HepG2 (cell line): ENCODE data around the gene DTYMK. TPM values are rescaled to one million over a fixed set of nuclear protein-coding genes. Genes with fewer than 3 reads are reported as not detected.

Experiments used
- ATF3 ChIP-seq: sonication (generic); formaldehyde crosslinking; IDR thresholded peaks from 2 replicates; pipeline ENCODE4 v1.4.0; 2020; ENCODE audit warnings: missing genetic modification reagents
- CENPT ChIP-seq: sonication (generic); formaldehyde crosslinking; IDR thresholded peaks from 2 replicates; pipeline ENCODE4 v1.8.0; 2022; ENCODE audit warnings: low read depth, mild to moderate bottlenecking, moderate library complexity, missing genetic modification reagents
- ESRRA ChIP-seq: sonication (generic); formaldehyde crosslinking; IDR thresholded peaks from 2 replicates; pipeline ENCODE4 v1.5.1; 2020; ENCODE audit warnings: mild to moderate bottlenecking, low read depth, missing genetic modification reagents
- JUND ChIP-seq: sonication (generic); formaldehyde crosslinking; IDR thresholded peaks from 2 replicates; pipeline ENCODE4 v1.8.0; 2022; ENCODE audit warnings: mild to moderate bottlenecking, missing genetic modification reagents
- KDM5B ChIP-seq: sonication (generic); formaldehyde crosslinking; IDR thresholded peaks from 2 replicates; pipeline ENCODE4 v1.4.0; 2020; ENCODE audit warnings: missing genetic modification reagents, mild to moderate bottlenecking, borderline replicate concordance
- LCORL ChIP-seq, 2 experiments: fragments of 450-650 bp in 1 of 2; sonication (generic) in 1 of 2; formaldehyde crosslinking in 1 of 2; IDR thresholded peaks; 2 replicates each; pipeline versions ENCODE4 v1.5.0 to v1.6.1; 2017 to 2020; ENCODE audit warnings: antibody characterized with exemption in 1 of 2, missing genetic modification reagents in 1 of 2
- NBN ChIP-seq: fragments of 450-650 bp; conservative IDR thresholded peaks from 2 replicates; pipeline ENCODE4 v1.6.1; 2017
- PAWR ChIP-seq: sonication (generic); formaldehyde crosslinking; IDR thresholded peaks from 2 replicates; pipeline ENCODE4 v1.4.0; 2020; ENCODE audit warnings: missing genetic modification reagents, mild to moderate bottlenecking, borderline replicate concordance
- ZFAT ChIP-seq: sonication (generic); formaldehyde crosslinking; conservative IDR thresholded peaks from 2 replicates; pipeline ENCODE4 v1.8.1; 2023; ENCODE audit warnings: missing genetic modification reagents, inconsistent platforms
- ZNF562 ChIP-seq: sonication (generic); formaldehyde crosslinking; IDR thresholded peaks from 2 replicates; pipeline ENCODE4 v1.8.0; 2022; ENCODE audit warnings: missing genetic modification reagents, borderline replicate concordance
- ZNF607 ChIP-seq: sonication (generic); formaldehyde crosslinking; IDR thresholded peaks from 2 replicates; pipeline ENCODE4 v1.5.1; 2020; ENCODE audit warnings: missing genetic modification reagents, mild to moderate bottlenecking, borderline replicate concordance
- ZNF720 ChIP-seq: sonication (generic); formaldehyde crosslinking; IDR thresholded peaks from 2 replicates; pipeline ENCODE4 v1.4.0; 2020; ENCODE audit warnings: missing genetic modification reagents
- ZNF839 ChIP-seq: sonication (generic); formaldehyde crosslinking; IDR thresholded peaks from 2 replicates; pipeline ENCODE4 v1.4.0; 2020; ENCODE audit warnings: missing genetic modification reagents, mild to moderate bottlenecking, borderline replicate concordance
- polyA plus RNA-seq, 8 experiments: library from polyadenylated mRNA; depleted of rRNA in 3 of 8; stranded (reverse) in 7 of 8; unstranded in 1 of 8; fragments of >200 nt; fragmentation: Illumina TruSeq in 4 of 8; extraction: Trizol in 4 of 8; gene quantifications; 2 replicates each; pipeline versions ENCODE4 v1.2.1 to v1.2.3, GENCODE V29; 2011 to 2016; ENCODE audit warnings: low read depth in 4 of 8, missing spikeins in 1 of 8, mixed read lengths in 1 of 8; ENCODE audit not compliant: insufficient read depth in 1 of 8
- total RNA-seq, 5 experiments: library from RNA; depleted of rRNA; stranded (reverse); fragments of >200 nt; fragmentation: Illumina TruSeq; extraction: Trizol; gene quantifications; 2 replicates each; pipeline ENCODE4 v1.2.3, GENCODE V29; 2016; ENCODE audit warnings: low read depth in 1 of 5
- TF ChIP-seq, protein P1 (sequence below), 2 experiments: fragments of 450-650 bp in 1 of 2; sonication (generic) in 1 of 2; formaldehyde crosslinking; IDR thresholded peaks; 2 replicates each; pipeline versions ENCODE4 v1.5.0 to v1.8.0; 2020 to 2022; ENCODE audit warnings: mild to moderate bottlenecking in 1 of 2, missing genetic modification reagents in 1 of 2
- TF ChIP-seq, protein P2 (sequence below): sonication (generic); formaldehyde crosslinking; conservative IDR thresholded peaks from 2 replicates; pipeline ENCODE4 v1.8.0; 2022; ENCODE audit warnings: low read depth, missing genetic modification reagents
- TF ChIP-seq, protein P3 (sequence below): sonication (generic); formaldehyde crosslinking; IDR thresholded peaks from 2 replicates; pipeline ENCODE4 v1.5.1; 2020; ENCODE audit warnings: mild to moderate bottlenecking, missing genetic modification reagents, borderline replicate concordance
- TF ChIP-seq, protein P4 (sequence below): sonication (generic); formaldehyde crosslinking; IDR thresholded peaks from 2 replicates; pipeline ENCODE4 v1.5.0; 2020; ENCODE audit warnings: mild to moderate bottlenecking, missing genetic modification reagents, moderate library complexity
- TF ChIP-seq, protein P5 (sequence below): sonication (generic); formaldehyde crosslinking; IDR thresholded peaks from 2 replicates; pipeline ENCODE4 v1.4.0; 2020; ENCODE audit warnings: mild to moderate bottlenecking, low read depth, missing genetic modification reagents
- TF ChIP-seq, protein P6 (sequence below): sonication (generic); formaldehyde crosslinking; IDR thresholded peaks from 2 replicates; pipeline ENCODE4 v1.9.0; 2021; ENCODE audit warnings: missing genetic modification reagents, mild to moderate bottlenecking, borderline replicate concordance

The DTYMK gene
- total and polyA plus RNA-seq, 2 of the 13 experiments (the other 11 are each of a cell fraction or from before 2014, with no cell fraction given): 57.5 to 134 TPM

- TF ChIP-seq ESRRA (CRISPR knock-in tag): no peak; the same call in 1 of the 2 replicates
- TF ChIP-seq, protein P1, sequence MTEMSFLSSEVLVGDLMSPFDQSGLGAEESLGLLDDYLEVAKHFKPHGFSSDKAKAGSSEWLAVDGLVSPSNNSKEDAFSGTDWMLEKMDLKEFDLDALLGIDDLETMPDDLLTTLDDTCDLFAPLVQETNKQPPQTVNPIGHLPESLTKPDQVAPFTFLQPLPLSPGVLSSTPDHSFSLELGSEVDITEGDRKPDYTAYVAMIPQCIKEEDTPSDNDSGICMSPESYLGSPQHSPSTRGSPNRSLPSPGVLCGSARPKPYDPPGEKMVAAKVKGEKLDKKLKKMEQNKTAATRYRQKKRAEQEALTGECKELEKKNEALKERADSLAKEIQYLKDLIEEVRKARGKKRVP (CRISPR knock-in tag; IDR thresholded peaks at IDR 0.05): peak in 1 of 2 experiments; percentile 70; a peak in 2 of 4 replicates
- TF ChIP-seq ZNF562 (CRISPR knock-in tag): no peak
- TF ChIP-seq NBN: no peak
- TF ChIP-seq, protein P2, sequence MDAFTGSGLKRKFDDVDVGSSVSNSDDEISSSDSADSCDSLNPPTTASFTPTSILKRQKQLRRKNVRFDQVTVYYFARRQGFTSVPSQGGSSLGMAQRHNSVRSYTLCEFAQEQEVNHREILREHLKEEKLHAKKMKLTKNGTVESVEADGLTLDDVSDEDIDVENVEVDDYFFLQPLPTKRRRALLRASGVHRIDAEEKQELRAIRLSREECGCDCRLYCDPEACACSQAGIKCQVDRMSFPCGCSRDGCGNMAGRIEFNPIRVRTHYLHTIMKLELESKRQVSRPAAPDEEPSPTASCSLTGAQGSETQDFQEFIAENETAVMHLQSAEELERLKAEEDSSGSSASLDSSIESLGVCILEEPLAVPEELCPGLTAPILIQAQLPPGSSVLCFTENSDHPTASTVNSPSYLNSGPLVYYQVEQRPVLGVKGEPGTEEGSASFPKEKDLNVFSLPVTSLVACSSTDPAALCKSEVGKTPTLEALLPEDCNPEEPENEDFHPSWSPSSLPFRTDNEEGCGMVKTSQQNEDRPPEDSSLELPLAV (CRISPR knock-in tag): 0 out of 2 replicates have a peak, but pooled peaks have one; percentile 73
- TF ChIP-seq ZNF839 (CRISPR knock-in tag): peak; percentile 86; the same call in 1 of the 2 replicates
- TF ChIP-seq PAWR (CRISPR knock-in tag): no peak
- peak; percentile 91; the same call in 1 of the 2 replicates for TF ChIP-seq KDM5B (CRISPR knock-in tag)
- TF ChIP-seq LCORL (IDR thresholded peaks at IDR 0.05): no peak
- TF ChIP-seq LCORL (CRISPR knock-in tag; IDR thresholded peaks at IDR 0.05): no peak; the same call in 1 of the 2 replicates
- peak; percentile 93 for TF ChIP-seq ZNF607
- TF ChIP-seq, protein P3, sequence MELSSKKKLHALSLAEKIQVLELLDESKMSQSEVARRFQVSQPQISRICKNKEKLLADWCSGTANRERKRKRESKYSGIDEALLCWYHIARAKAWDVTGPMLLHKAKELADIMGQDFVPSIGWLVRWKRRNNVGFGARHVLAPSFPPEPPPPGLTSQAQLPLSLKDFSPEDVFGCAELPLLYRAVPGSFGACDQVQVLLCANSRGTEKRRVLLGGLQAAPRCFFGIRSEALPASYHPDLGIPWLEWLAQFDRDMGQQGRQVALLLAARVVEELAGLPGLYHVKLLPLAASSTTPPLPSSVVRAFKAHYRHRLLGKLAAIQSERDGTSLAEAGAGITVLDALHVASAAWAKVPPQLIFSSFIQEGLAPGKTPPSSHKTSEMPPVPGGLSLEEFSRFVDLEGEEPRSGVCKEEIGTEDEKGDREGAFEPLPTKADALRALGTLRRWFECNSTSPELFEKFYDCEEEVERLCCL: no peak
- TF ChIP-seq ZFAT: no peak
- 0 out of 2 replicates have a peak, but pooled peaks have one; percentile 47 for TF ChIP-seq ZNF720 (CRISPR knock-in tag)
- TF ChIP-seq, protein P4, sequence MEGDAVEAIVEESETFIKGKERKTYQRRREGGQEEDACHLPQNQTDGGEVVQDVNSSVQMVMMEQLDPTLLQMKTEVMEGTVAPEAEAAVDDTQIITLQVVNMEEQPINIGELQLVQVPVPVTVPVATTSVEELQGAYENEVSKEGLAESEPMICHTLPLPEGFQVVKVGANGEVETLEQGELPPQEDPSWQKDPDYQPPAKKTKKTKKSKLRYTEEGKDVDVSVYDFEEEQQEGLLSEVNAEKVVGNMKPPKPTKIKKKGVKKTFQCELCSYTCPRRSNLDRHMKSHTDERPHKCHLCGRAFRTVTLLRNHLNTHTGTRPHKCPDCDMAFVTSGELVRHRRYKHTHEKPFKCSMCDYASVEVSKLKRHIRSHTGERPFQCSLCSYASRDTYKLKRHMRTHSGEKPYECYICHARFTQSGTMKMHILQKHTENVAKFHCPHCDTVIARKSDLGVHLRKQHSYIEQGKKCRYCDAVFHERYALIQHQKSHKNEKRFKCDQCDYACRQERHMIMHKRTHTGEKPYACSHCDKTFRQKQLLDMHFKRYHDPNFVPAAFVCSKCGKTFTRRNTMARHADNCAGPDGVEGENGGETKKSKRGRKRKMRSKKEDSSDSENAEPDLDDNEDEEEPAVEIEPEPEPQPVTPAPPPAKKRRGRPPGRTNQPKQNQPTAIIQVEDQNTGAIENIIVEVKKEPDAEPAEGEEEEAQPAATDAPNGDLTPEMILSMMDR (CRISPR knock-in tag): 0 out of 2 replicates have a peak, but pooled peaks have one; percentile 4
- no peak for TF ChIP-seq ATF3
- TF ChIP-seq, protein P5, sequence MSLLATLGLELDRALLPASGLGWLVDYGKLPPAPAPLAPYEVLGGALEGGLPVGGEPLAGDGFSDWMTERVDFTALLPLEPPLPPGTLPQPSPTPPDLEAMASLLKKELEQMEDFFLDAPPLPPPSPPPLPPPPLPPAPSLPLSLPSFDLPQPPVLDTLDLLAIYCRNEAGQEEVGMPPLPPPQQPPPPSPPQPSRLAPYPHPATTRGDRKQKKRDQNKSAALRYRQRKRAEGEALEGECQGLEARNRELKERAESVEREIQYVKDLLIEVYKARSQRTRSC (CRISPR knock-in tag): no peak
- TF ChIP-seq CENPT: no peak; the same call in 1 of the 2 replicates
- TF ChIP-seq JUND (CRISPR knock-in tag): no peak; the same call in 1 of the 2 replicates
- TF ChIP-seq, protein P6, sequence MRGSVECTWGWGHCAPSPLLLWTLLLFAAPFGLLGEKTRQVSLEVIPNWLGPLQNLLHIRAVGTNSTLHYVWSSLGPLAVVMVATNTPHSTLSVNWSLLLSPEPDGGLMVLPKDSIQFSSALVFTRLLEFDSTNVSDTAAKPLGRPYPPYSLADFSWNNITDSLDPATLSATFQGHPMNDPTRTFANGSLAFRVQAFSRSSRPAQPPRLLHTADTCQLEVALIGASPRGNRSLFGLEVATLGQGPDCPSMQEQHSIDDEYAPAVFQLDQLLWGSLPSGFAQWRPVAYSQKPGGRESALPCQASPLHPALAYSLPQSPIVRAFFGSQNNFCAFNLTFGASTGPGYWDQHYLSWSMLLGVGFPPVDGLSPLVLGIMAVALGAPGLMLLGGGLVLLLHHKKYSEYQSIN (CRISPR knock-in tag): no peak
Measured at GRCh38 chr2:241637018-241637794, 49.4 kb downstream of the DTYMK start, which contains the start of the genes ATG4B and THAP4 (continued).
